Measurements from ENCODE around the gene HMGB1.

DNA sequence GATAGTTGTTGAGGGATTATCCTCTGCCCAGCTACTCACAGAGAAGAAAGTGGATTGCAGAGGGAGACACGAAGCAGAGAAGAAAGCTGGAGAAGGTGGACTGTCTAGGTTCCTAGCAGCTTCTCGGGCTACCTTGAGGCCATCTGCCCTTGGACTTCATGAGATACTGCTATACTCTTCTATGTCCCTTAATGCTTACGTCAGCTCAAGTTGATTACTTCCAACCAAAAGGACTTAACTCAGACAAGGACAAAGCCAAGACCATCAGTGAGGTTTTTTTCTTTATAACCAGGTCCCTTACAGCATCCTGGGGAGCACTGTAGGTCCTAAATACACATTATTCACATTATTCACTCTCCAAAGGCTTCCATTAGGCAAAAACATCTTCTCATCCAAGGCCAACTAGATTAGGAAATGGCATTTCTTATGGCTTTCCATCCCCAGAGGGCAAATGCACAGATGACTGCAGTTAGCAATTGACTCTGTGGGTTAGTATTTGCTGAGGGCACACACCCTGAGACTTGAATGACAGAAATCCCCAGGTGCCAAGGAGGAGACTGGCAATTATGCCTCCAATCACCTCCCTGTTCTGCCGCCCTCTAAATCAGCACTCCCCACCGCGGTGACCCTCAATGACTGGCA is 47.5 kb downstream of the HMGB1 start:
- no peak for TF ChIP-seq EZH2 (IDR thresholded peaks at IDR 0.05; ENCODE audit: borderline replicate concordance, low read depth, low read length, severe bottlenecking)
- TF ChIP-seq POLR2A (IDR thresholded peaks at IDR 0.05; ENCODE audit: low read depth, low read length): no peak
- TF ChIP-seq, protein P1, sequence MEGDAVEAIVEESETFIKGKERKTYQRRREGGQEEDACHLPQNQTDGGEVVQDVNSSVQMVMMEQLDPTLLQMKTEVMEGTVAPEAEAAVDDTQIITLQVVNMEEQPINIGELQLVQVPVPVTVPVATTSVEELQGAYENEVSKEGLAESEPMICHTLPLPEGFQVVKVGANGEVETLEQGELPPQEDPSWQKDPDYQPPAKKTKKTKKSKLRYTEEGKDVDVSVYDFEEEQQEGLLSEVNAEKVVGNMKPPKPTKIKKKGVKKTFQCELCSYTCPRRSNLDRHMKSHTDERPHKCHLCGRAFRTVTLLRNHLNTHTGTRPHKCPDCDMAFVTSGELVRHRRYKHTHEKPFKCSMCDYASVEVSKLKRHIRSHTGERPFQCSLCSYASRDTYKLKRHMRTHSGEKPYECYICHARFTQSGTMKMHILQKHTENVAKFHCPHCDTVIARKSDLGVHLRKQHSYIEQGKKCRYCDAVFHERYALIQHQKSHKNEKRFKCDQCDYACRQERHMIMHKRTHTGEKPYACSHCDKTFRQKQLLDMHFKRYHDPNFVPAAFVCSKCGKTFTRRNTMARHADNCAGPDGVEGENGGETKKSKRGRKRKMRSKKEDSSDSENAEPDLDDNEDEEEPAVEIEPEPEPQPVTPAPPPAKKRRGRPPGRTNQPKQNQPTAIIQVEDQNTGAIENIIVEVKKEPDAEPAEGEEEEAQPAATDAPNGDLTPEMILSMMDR (IDR thresholded peaks at IDR 0.05; ENCODE audit: extremely low read depth in 1 of 2, insufficient read depth in 1 of 2, low read depth in 1 of 2, low read length in 2 of 2): no peak

Measured in endothelial cell of umbilical vein (primary cell).